T-helper 1 cell treated with Interleukin-12 subunit alpha and Interleukin-12 subunit beta and Interleukin-4 antibody, amounts not matched to agents 30 μg/mL and 1 μg/mL, for 36 hours (primary cell): Measurements from ENCODE around the gene STK32A.
"Not testable (repeated sequence)": the region's sequence is repeated elsewhere in the genome, so short reads cannot be mapped to it uniquely, and the experiment has no call there.

Experiments used
- H3K27ac Mint-ChIP-seq: one replicate; pipeline ENCODE4 v1.8.0; 2021; ENCODE audit warnings: mild to moderate bottlenecking, mixed read lengths
- H3K27me3 Mint-ChIP-seq: one replicate; pipeline ENCODE4 v1.8.0; 2021; ENCODE audit warnings: low read depth, mixed read lengths
- H3K36me3 Mint-ChIP-seq: one replicate; pipeline ENCODE4 v1.8.0; 2021; ENCODE audit warnings: low read depth, mixed read lengths
- H3K4me1 Mint-ChIP-seq: one replicate; pipeline ENCODE4 v1.8.0; 2021; ENCODE audit warnings: low read depth, mixed read lengths
- H3K4me3 Mint-ChIP-seq: one replicate; pipeline ENCODE4 v1.8.0; 2021; ENCODE audit warnings: mild to moderate bottlenecking, moderate library complexity, mixed read lengths
- H3K9me3 Mint-ChIP-seq: one replicate; pipeline ENCODE4 v1.8.0; 2021; ENCODE audit warnings: mixed read lengths

The STK32A gene

DNA sequence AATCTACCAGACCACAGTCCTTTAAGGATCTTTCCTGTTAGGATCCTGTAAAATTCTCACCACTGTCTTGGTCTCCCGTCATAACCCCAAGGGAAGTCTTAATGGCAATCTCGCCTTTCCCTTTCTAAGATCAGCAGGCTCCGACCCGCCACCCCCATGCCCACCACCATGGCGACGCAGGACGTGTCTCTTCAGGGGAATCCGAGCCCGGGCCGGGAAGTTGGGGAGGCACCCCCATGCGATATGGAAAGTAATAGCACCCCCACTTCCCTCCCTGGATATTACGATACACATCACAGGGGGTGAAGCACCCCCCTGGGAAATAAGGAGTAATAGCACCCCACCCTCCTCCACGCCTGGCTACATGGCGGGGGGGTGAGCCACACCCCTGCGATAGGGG lies 8.3 kb upstream of the STK32A start:
- Mint-ChIP-seq H3K9me3 (no peaks in the 10 kb centered on the region), H3K27me3 (no peaks in the 10 kb centered on the region), H3K4me1 (no peaks in the 10 kb centered on the region), H3K36me3 (no peaks in the 10 kb centered on the region), H3K4me3 (no peak overlapping the region), H3K27ac (no peak overlapping the region)

DNA sequence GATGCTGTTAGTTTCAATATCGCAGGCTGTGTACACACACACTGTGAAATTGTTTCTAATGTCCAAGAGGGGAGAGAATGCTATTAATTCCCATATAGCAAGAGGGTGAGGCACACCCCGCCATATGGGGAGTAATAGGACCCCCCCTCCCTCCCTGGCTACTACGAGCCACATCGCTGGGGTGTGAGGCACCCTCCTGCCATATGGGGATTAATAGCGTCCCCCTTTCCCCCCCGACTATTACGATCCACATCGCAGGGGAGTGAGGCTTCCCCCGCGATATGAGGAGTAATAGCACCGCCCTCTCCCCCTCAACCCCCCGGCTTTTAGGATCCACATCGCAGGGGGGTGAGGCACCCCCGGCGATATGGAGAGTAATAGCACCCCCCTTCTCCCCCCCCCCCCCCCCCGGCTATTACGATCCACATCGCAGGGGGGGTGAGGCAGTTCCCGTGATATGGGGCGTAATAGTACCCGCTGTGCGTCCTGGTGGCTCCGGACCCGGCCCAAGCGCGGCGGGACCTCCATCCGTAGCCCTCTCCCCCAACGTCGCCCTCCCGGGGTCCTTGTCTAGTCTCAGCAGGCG lies 494 bp upstream of the STK32A start:
- H3K4me1 Mint-ChIP-seq, result no peaks in the 10 kb centered on the region
- no peak overlapping the region for H3K4me3 Mint-ChIP-seq
- H3K27ac Mint-ChIP-seq, result no peak overlapping the region
- no peaks in the 10 kb centered on the region for H3K36me3 Mint-ChIP-seq
- H3K27me3 Mint-ChIP-seq, result peaks cover 34% of the 10 kb centered on the region
- no peaks in the 10 kb centered on the region for H3K9me3 Mint-ChIP-seq

DNA sequence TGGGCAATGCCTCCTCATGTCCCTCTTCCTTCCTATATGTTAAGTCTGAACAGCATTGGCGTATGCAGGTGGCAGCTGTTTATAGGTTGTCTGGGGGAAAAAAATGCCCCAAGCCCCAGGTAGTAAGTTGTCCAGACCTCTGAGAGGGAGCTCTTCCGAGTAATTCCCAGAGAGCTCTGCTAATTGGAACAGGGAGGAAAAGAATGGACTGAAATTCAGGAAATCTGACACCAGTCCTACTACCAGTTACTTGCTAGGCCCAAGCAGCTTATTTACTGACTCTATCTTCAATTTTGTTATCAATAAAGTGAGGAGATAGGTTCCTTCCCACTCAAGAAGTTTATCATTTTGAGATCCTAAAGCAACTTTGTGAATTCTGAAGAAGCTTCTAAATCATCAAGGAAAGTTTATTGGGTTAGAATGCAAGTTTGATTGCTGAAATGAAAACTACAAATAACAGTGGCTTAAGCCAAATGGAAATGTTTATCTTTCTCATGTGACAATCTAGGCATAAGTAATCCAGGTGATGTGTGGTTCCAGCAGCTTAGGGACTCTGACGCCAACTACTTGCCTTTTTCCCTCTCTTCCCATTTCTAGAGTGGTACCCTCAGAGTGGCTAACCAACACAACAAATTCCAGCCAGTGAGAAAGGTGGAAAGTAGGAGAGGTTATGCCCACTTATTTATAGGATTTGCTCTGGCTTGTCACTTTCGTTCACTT lies 5.6 kb downstream of the STK32A start:
- Mint-ChIP-seq H3K27ac (no peak overlapping the region), H3K27me3 (peaks cover 14% of the 10 kb centered on the region), H3K4me1 (no peaks in the 10 kb centered on the region), H3K9me3 (no peaks in the 10 kb centered on the region), H3K4me3 (no peak overlapping the region), H3K36me3 (no peaks in the 10 kb centered on the region)

GRCh38 chr5:147243238-147243637 lies 8.4 kb downstream of the STK32A start:
- not testable (repeated sequence) for H3K27ac Mint-ChIP-seq, H3K9me3 Mint-ChIP-seq, H3K27me3 Mint-ChIP-seq, H3K4me1 Mint-ChIP-seq, H3K4me3 Mint-ChIP-seq, H3K36me3 Mint-ChIP-seq

GRCh38 chr5:147245381-147246165 lies 10.7 kb downstream of the STK32A start:
- no peaks in the 10 kb centered on the region for H3K36me3 Mint-ChIP-seq
- no peaks in the 10 kb centered on the region for H3K27me3 Mint-ChIP-seq
- no peak overlapping the region for H3K27ac Mint-ChIP-seq
- no peaks in the 10 kb centered on the region for H3K9me3 Mint-ChIP-seq
- H3K4me3 Mint-ChIP-seq, result no peak overlapping the region
- no peaks in the 10 kb centered on the region for H3K4me1 Mint-ChIP-seq

DNA sequence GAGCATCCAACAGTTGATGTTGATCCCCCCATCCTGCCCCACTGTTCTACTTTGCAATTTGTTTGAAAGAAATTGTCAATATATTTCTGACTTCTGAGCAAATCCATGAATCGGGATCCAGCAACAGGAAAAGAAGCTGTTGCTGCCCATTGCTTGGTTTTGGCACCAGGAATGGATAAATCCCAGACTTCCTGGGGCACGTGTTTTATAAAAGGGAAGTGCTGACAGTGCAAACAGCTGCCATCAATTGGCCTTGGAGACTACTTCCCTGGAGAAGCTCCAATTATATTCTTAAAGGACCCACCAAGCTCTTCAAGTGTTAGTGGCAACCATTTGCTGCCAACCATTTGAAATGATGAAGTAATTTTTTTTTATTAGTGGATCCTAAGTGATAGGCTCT lies 13.7 kb downstream of the STK32A start:
- H3K27ac Mint-ChIP-seq, result no peak overlapping the region
- no peaks in the 10 kb centered on the region for H3K4me1 Mint-ChIP-seq
- H3K27me3 Mint-ChIP-seq, result no peaks in the 10 kb centered on the region
- no peaks in the 10 kb centered on the region for H3K9me3 Mint-ChIP-seq
- H3K4me3 Mint-ChIP-seq, result no peak overlapping the region
- no peaks in the 10 kb centered on the region for H3K36me3 Mint-ChIP-seq

GRCh38 chr5:147259837-147260236 lies 25.0 kb downstream of the STK32A start:
- no peaks in the 10 kb centered on the region for H3K4me1 Mint-ChIP-seq
- H3K4me3 Mint-ChIP-seq, result no peak overlapping the region
- peaks cover 4% of the 10 kb centered on the region for H3K9me3 Mint-ChIP-seq
- H3K36me3 Mint-ChIP-seq, result no peaks in the 10 kb centered on the region
- no peaks in the 10 kb centered on the region for H3K27me3 Mint-ChIP-seq
- H3K27ac Mint-ChIP-seq, result no peak overlapping the region

- no peaks in the 10 kb centered on the region for H3K27me3 Mint-ChIP-seq
- H3K9me3 Mint-ChIP-seq, result peaks cover 4% of the 10 kb centered on the region
- H3K36me3 Mint-ChIP-seq, result no peaks in the 10 kb centered on the region
- no peaks in the 10 kb centered on the region for H3K4me1 Mint-ChIP-seq
- no peak overlapping the region for H3K4me3 Mint-ChIP-seq
- H3K27ac Mint-ChIP-seq, result no peak overlapping the region
Observed at GRCh38 chr5:147267082-147267832, 32.4 kb downstream of the STK32A start.

DNA sequence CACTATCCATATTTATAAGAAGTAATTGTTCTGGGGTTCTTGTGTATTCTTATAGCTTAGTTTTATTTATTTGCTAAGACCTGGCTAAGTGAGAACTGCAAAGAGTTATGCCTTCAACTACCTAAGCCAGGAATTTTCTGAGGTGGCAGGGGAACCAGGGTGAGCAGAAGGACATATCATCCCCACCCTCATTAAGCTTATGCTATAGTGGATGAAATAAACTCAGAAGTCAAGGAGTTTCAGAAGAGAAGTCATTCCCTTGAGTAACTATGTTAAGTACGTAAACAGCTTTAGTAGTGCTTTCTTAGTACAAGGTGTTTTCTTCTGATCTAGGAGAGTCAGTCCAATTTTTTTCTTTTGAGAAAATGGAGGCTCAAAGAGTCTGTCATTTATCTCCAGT lies 41.7 kb downstream of the STK32A start:
- H3K36me3 Mint-ChIP-seq, result no peaks in the 10 kb centered on the region
- H3K4me3 Mint-ChIP-seq, result no peak overlapping the region
- H3K27ac Mint-ChIP-seq, result no peak overlapping the region
- H3K4me1 Mint-ChIP-seq, result no peaks in the 10 kb centered on the region
- no peaks in the 10 kb centered on the region for H3K9me3 Mint-ChIP-seq
- H3K27me3 Mint-ChIP-seq, result no peaks in the 10 kb centered on the region

GRCh38 chr5:147286296-147286695 lies 51.5 kb downstream of the STK32A start:
- Mint-ChIP-seq H3K4me3 (no peak overlapping the region), H3K4me1 (no peaks in the 10 kb centered on the region), H3K9me3 (peaks cover 12% of the 10 kb centered on the region), H3K27me3 (no peaks in the 10 kb centered on the region), H3K27ac (no peak overlapping the region), H3K36me3 (no peaks in the 10 kb centered on the region)

DNA sequence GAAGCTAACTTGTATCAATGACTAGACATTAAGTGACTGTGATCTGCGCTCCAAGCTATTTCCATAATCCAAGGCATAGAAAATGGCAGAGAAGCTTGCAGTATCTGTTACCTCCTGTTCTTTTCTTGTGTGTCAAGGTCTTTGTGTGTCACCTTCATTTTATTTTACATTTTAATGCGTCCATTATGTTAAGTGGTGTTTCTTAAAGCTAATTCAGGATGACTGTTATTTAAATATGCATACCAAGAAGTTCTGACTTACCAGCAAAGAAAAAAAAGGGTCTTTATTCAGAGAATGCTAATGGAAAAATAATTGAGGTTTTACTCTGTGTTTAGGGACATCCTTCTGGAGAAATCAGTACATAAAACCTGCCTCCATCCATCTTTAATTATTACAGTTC lies 52.3 kb downstream of the STK32A start:
- Mint-ChIP-seq H3K27me3 (no peaks in the 10 kb centered on the region), H3K4me1 (no peaks in the 10 kb centered on the region), H3K36me3 (no peaks in the 10 kb centered on the region), H3K4me3 (no peak overlapping the region), H3K9me3 (peaks cover 12% of the 10 kb centered on the region), H3K27ac (no peak overlapping the region)

DNA sequence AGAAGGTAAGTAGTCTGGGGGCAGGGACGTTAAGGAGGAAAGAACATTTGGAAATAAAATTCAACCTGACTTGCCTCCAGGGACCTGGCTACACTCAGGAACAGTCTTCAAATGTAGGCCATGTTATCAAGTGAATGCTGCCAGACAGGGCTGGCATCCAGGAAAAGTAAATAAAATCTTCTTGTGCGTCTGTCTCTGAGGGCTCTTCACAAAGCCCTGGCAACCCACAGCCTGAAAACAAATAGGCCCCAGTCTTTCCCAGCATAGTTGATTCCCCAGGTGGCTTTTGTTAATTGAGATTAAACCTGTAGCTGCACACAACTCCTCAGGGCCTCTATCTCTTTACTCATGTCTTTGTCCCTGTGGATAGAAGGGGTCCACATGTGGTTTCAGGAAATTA lies 55.4 kb downstream of the STK32A start:
- peaks cover 4% of the 10 kb centered on the region for H3K9me3 Mint-ChIP-seq
- no peak overlapping the region for H3K27ac Mint-ChIP-seq

DNA sequence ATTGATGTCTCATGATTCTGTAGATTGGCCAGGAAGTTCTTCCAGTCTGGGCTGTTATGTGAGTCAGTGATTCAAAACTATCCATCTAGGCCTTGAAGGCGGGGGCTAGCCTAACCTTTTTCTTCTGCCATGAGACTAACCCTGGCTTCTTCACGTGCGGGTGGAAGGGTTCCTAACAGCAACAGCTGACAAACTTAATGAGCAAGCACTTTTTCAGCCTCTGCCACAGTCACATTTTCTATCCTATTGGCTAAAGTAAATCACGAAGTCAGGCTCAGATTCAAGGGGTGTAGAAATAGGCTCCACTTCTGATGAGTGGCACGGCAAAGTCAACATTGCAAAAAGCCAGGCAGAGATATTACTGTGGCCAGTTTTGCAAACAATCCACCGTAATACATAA lies 68.4 kb downstream of the STK32A start:
- H3K4me1 Mint-ChIP-seq, result no peaks in the 10 kb centered on the region
- H3K27ac Mint-ChIP-seq, result no peak overlapping the region
- H3K9me3 Mint-ChIP-seq, result no peaks in the 10 kb centered on the region
- no peak overlapping the region for H3K4me3 Mint-ChIP-seq
- no peaks in the 10 kb centered on the region for H3K27me3 Mint-ChIP-seq
- no peaks in the 10 kb centered on the region for H3K36me3 Mint-ChIP-seq

More for the DNA sequence above, 55.4 kb downstream of the STK32A start:
- Mint-ChIP-seq H3K4me1 (no peaks in the 10 kb centered on the region), H3K36me3 (no peaks in the 10 kb centered on the region), H3K4me3 (no peak overlapping the region), H3K27me3 (no peaks in the 10 kb centered on the region)

- Mint-ChIP-seq H3K27me3 (no peaks in the 10 kb centered on the region), H3K4me3 (no peak overlapping the region), H3K9me3 (no peaks in the 10 kb centered on the region), H3K27ac (no peak overlapping the region), H3K4me1 (no peaks in the 10 kb centered on the region), H3K36me3 (no peaks in the 10 kb centered on the region)
Observed at GRCh38 chr5:147303976-147304375, 69.2 kb downstream of the STK32A start.
